Vagina (tissue), 2 donors: Measurements from ENCODE around the gene AMPD3. TPM values are rescaled to one million over a fixed set of nuclear protein-coding genes. Genes with fewer than 3 reads are reported as not detected.

ENCODE experiments used
- DNase-seq, 2 donors: peaks; one replicate each; pipeline ENCODE4 v3.0.0-alpha.2; 2017; ENCODE audit errors: extremely low spot score in 2 of 2
- H3K27ac ChIP-seq: fragments of 200-600 bp; sonication (generic); one replicate; pipeline ENCODE4 v1.5.1; 2019
- H3K27me3 ChIP-seq: fragments of 200-600 bp; sonication (generic); one replicate; pipeline ENCODE4 v1.5.1; 2019
- H3K36me3 ChIP-seq, 2 donors: fragments of 200-600 bp; sonication (generic); one replicate each; pipeline ENCODE4 v1.5.1; 2017 to 2019
- H3K4me1 ChIP-seq: fragments of 200-600 bp; sonication (generic); one replicate; pipeline ENCODE4 v1.5.1; 2019
- H3K4me3 ChIP-seq, 2 donors: fragments of 200-600 bp; sonication (generic); 1 replicate in 1 of 2; 2 replicates in 1 of 2; pipeline ENCODE4 v1.5.1; 2016 to 2019
- H3K9me3 ChIP-seq: fragments of 200-600 bp; sonication (generic); one replicate; pipeline ENCODE4 v1.5.1; 2019
- CTCF ChIP-seq, 3 experiments: fragments of 450-650 bp in 2 of 3; fragments of 200-600 bp in 1 of 3; sonication (generic) in 1 of 3; IDR thresholded peaks; one replicate each; pipeline ENCODE4 v1.5.1; 2017 to 2019; ENCODE audit warnings: antibody characterized with exemption in 3 of 3, mild to moderate bottlenecking in 2 of 3, moderate library complexity in 2 of 3
- POLR2A ChIP-seq, 2 donors: fragments of 450-650 bp; IDR thresholded peaks; one replicate each; pipeline ENCODE4 v1.6.1; 2017; ENCODE audit warnings: antibody characterized with exemption in 2 of 2, mild to moderate bottlenecking in 2 of 2, moderate library complexity in 2 of 2
- POLR2AphosphoS5 ChIP-seq, 2 donors: sonication (generic); formaldehyde crosslinking; IDR thresholded peaks; one replicate each; pipeline ENCODE4 v1.9.0; 2017; ENCODE audit warnings: antibody characterized with exemption in 2 of 2, mild to moderate bottlenecking in 2 of 2, low read depth in 1 of 2; ENCODE audit not compliant: insufficient read depth in 1 of 2
- intact Hi-C: fragments of 100-400 bp; cut with DNase I; formaldehyde crosslinking; loops from one replicate; pipeline ENCODE4 v1.15.1; 2023
- total RNA-seq: library from RNA; depleted of rRNA; stranded (reverse); fragments of >200 nt; gene quantifications from one replicate; pipeline ENCODE4 v1.2.3, GENCODE V29; 2016

The AMPD3 gene
- total RNA-seq, 1 donor from 2014 or later: 20.1 TPM

GRCh38 chr11:10409207-10409661 is 45.8 kb upstream of the AMPD3 start:
- Histone ChIP-seq H3K27ac (no peak overlapping the region), H3K27me3 (no peaks in the 10 kb centered on the region), H3K36me3 (no peaks in the 10 kb centered on the region), H3K4me1 (peaks cover 36% of the 10 kb centered on the region), H3K9me3 (no peaks in the 10 kb centered on the region), H3K4me3 (no peak overlapping the region)
- peak in 1 of 2 donors; percentile 82 for DNase-seq
- TF ChIP-seq POLR2A (IDR thresholded peaks at IDR 0.05) (no peak), POLR2AphosphoS5 (IDR thresholded peaks at IDR 0.05; ENCODE audit: insufficient read depth in 1 of 2, low read depth in 1 of 2) (no peak), CTCF (IDR thresholded peaks at IDR 0.05) (no peak)
- intact Hi-C loops: no loop called here

DNA sequence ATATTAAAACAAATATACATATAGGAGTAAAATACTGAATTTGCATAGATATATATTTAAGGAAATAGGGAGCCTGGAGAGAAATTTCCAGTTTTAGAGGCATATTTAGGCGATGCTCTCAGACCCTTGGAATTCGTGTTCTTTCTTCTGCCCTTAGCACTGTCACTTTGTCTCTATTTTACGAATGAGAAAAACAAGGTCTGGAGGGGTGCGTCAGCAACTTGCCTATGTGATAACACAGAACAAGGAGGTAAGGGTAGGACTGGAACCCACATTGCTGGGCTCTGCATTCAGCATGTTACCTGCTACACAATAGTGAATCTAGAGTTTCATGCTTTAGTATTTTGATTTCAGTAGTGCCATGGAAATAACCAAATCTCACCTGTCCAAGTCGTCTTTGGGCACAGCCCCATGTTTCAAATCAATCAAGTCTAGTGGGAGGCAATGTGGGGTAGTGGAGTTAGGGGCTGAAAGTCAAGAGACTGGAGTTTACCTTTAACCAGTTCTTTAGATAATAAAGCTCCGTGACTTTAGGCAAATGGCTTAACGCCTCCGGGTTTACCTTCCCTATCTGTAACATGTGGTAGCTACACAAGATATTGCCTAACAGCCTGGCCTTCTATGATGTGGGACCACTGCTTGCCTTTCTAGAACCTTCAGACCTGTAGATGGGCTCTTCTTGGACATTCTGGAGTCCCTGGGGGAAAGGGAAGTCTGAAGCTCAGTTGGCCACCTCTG is 44.8 kb upstream of the AMPD3 start:
- Histone ChIP-seq H3K36me3 (no peaks in the 10 kb centered on the region), H3K9me3 (no peaks in the 10 kb centered on the region), H3K27ac (no peak overlapping the region), H3K27me3 (no peaks in the 10 kb centered on the region), H3K4me3 (no peak overlapping the region), H3K4me1 (peaks cover 46% of the 10 kb centered on the region)
- DNase-seq: peak in 1 of 2 donors; percentile 42
- intact Hi-C loops: no loop called here
- TF ChIP-seq CTCF (IDR thresholded peaks at IDR 0.05) (no peak), POLR2A (IDR thresholded peaks at IDR 0.05) (no peak), POLR2AphosphoS5 (IDR thresholded peaks at IDR 0.05; ENCODE audit: insufficient read depth in 1 of 2, low read depth in 1 of 2) (no peak)

GRCh38 chr11:10410844-10411200 is 44.2 kb upstream of the AMPD3 start:
- H3K4me1 ChIP-seq: peaks cover 44% of the 10 kb centered on the region
- no peaks in the 10 kb centered on the region for H3K36me3 ChIP-seq

DNA sequence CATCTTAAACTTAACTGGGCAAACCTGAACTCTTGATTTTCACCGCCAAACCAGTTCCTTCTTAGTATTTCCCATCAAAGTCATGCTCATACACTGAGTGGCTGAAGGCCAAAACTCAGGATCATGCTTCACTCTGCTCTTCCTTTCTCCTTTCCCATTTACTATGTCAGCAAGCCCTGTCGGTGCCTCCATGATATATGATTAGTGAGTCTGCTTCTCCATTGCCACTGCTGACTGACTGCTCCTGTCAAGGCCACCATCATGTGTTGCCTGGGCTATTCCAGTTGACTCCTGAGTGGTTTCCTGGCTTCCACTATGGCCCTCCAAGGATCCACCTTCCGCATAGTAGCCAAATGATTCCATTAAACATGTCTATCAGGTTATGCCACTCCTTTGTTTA is 42.8 kb upstream of the AMPD3 start:
- Histone ChIP-seq H3K27me3 (no peaks in the 10 kb centered on the region), H3K9me3 (no peaks in the 10 kb centered on the region), H3K27ac (no peak overlapping the region), H3K36me3 (no peaks in the 10 kb centered on the region), H3K4me3 (no peak overlapping the region), H3K4me1 (peaks cover 30% of the 10 kb centered on the region)
- intact Hi-C loops: no loop called here
- DNase-seq: no peak
- TF ChIP-seq CTCF (IDR thresholded peaks at IDR 0.05) (no peak), POLR2AphosphoS5 (IDR thresholded peaks at IDR 0.05; ENCODE audit: insufficient read depth in 1 of 2, low read depth in 1 of 2) (peak in 1 of 2 donors; percentile 30), POLR2A (IDR thresholded peaks at IDR 0.05) (no peak)

More at GRCh38 chr11:10410844-10411200, 44.2 kb upstream of the AMPD3 start:
- intact Hi-C loops: no loop called here
- peak in 1 of 2 donors; percentile 79 for DNase-seq
- H3K27me3 ChIP-seq: no peaks in the 10 kb centered on the region
- no peak overlapping the region for H3K27ac ChIP-seq
- no peaks in the 10 kb centered on the region for H3K9me3 ChIP-seq
- no peak for TF ChIP-seq POLR2AphosphoS5 (IDR thresholded peaks at IDR 0.05; ENCODE audit: insufficient read depth in 1 of 2, low read depth in 1 of 2)
- TF ChIP-seq CTCF (IDR thresholded peaks at IDR 0.05): no peak
- no peak for TF ChIP-seq POLR2A (IDR thresholded peaks at IDR 0.05)
- H3K4me3 ChIP-seq: no peak overlapping the region

DNA sequence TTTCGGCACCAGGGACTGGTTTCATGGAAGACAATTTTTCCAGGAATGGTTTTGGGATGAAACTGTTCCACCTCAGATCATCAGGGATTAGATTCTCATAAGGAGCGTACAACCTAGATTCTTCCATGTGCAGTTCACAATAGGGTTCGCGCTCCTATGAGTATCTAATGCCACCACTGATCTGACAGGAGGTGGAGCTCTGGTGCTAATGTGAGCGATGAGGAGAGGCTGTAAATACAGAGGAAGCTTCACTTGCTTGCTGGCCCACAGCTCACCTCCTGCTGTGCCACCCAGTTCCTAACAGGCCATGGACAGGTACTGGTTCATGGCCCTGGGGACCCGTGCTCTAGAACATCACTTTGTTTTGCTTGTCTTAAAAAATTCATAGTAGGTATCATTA is 41.8 kb upstream of the AMPD3 start:
- Histone ChIP-seq H3K27ac (peak overlapping the region; percentile 20), H3K4me3 (no peak overlapping the region), H3K9me3 (no peaks in the 10 kb centered on the region), H3K36me3 (no peaks in the 10 kb centered on the region), H3K4me1 (peaks cover 21% of the 10 kb centered on the region), H3K27me3 (no peaks in the 10 kb centered on the region)
- DNase-seq: no peak
- TF ChIP-seq POLR2AphosphoS5 (IDR thresholded peaks at IDR 0.05; ENCODE audit: insufficient read depth in 1 of 2, low read depth in 1 of 2) (no peak), CTCF (IDR thresholded peaks at IDR 0.05) (no peak)
- intact Hi-C loops: no loop called here
